ENCODE measurements around the gene ZBTB7C.

Gene ZBTB7C

DNA sequence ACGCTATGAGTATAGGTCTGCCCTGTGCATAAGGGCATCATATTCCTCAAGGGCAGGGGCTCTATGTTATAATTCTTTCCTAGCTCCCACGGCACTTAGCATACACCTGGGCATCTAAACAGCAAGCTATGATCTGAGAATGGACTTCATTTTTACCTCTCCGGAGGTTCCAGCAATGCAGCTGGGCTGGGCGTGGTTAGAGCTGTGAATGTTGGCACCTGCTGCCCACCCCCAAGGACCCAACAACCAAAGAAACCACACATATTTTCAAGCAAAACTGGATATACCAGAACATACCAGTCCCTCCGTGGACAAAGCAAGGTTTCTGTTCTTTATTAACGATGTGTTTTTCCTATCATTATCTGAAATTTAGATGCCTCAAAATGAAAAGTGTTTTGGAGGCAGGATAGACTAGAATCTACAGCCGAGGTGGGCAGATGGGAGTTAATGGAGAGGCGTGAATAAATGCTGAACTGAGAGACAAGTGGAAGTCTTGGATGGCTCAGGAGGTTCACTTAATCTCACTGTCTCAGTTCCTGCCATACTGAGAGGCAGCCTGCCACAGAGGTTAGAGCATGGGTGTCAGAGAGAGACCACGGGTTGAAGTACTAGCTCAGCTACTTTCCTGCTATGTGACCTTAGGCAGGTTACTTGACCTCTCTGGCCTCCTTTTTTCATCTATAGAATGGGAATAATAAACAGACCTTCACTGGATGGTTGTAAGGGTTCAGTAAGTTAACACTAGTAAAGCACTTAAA lies 292.1 kb downstream of the ZBTB7C start:
- DNase-seq (ENCODE audit: low read depth) = no peak

DNA sequence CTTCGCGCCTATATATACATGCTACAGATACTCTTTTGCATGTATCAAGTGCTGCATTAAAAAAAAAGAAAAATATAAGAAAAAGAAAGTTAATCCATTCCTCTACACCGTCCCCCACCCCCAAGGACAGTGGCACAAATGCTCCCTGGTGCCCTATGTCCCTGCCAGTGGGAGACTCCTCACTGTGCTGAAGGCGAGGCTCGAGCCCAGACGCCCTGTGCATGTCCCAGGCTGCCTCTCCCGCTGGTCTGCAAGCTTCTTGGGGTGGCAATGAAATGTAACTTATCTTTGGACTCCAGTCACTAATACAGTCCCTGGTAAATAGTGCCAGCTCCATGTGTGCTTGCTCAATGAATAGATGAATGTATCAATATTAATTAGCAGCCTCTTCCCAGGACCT lies 293.2 kb downstream of the ZBTB7C start:
- no peak for DNase-seq (ENCODE audit: low read depth)

DNA sequence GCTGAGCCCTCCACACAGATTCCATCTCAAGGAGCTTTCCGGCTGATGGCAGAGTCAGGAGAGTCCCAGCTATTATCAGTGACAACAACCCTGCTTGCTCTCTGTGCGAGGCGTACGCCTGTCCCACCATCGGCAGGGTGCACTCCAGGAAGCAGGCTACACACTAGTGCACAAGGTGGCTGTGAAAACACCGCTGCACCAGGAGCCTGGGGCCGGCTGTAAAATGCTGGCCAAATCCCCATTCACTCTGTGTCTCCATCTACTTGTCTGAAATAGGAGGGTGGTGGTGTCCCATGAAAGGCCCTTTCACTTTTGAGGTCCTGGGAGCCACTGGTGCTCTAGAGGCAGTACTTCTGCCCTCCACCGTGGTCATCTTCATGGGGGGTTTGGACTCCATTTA lies 295.5 kb downstream of the ZBTB7C start:
- no peak for DNase-seq (ENCODE audit: low read depth)

DNA sequence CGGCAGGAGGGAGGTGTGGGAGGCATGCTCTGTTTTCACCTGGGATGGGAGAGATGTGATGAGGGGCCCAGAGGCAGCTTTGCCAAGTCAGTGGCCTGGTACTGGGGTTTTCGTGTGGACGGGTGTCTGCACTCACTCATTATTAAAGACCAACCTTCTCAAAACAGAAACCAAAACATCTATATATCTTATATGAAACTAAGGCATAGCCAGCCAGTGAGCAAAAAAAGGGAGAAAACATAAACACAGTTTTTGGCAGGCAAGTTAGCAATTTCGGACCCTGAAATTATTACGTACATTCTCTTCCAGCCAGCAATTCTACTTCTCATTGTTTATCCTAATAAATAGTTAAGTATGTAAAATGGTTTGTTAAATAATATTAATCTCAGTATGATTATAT lies 297.6 kb downstream of the ZBTB7C start:
- DNase-seq (ENCODE audit: low read depth) = no peak

DNA sequence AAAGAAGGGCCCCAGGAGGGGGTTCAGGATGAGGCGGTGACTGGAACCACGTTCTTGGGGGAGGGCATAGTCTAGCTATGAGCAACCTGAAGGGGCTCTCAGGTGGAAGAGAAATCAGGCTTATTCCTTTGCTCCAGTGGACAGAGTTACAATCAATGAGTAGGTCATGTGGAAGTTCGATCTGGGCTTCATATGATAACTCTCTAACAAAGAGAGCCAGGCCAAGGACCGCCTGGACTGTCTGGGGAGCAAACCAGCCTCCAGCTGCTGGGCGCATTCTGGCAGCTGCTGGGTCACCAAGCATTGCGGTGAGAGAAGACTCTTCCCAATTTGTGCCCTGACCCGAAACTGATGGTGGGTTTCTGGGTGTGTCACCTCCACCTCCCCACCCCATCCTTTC lies 298.4 kb downstream of the ZBTB7C start:
- no peak for DNase-seq (ENCODE audit: low read depth)

DNA sequence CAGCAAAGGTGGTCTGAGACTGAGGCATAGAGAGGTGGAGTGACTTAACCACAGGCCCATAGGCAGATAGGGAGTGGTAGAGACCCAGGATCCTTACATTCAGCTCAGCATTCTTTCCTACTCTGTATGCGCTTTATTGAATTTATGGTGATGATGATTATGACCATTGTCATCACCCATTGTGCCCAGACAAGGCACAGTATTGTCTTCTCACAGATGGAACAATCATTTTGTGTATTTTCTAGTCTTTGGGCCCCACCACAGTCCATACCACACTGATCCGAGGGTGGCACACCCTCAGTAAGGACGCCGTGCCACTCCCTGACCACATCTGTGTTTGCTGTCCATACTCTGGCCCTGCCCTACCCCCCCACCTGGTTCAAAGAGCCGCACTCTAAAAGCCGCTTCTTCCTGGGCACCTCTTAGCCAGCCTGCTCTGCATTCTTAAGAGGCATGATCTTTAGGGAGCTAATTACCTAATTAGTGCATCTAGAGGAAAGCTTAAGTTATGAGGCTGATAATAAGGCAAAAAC lies 299.2 kb downstream of the ZBTB7C start:
- no peak for DNase-seq (ENCODE audit: low read depth)

DNA sequence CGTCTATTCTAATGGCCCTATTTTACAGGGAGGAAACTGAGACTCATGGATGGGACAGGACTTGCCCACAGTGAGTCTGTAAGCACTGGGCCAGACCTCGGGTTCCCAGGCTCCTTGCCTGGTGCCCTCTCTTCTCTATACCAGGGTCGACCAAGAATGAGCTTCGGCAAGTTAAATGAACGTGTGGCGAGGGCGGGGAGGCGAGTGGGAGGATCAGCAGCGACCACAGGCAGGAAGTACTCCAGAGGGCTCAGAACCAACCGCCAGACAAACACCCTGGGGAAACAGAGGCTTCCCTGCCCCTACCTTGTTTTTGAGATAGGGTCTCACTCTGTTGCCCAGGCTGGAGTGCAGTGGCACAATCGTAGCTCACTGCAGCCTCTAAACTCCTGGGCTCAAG lies 301.0 kb downstream of the ZBTB7C start:
- no peak for DNase-seq (ENCODE audit: low read depth)

DNA sequence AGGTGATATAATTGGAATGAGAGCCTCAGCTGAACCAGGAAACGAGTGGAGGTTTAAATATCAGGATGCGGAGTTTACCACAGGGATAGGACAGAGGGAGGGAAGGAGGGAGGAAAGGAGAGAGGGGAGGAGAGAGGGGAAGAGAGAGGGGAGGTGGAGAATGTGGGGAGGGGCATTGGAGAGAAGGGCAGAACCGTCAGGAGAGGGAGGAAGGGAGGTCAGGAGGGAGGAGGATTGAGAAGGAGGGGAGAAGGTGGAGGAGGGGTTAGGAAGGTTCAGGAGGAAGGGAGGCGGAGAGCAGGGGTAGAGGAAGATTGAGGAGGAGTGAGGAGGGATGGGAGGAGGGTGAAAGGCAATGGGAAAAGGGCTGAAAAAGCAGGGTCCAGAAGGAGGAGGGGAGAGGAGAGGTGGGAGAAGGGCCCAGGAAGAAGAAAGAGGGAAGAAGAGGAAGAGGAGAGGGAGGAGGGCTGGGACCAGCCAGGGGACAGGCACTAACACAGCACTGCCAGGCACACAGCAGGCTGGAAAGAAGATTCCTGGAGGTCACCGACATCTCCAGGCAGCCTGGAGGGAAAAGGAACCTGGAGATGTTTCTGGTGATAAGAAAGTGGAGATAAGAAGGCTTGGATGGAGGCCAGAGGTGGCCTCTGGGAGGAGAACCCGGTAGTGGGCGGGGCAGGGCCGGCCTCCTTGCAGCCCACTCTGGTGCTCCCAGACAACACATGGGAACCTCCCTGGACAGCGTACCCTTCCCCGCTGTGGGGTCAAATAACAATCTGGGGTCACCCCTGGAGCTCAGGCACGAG lies 302.0 kb downstream of the ZBTB7C start:
- DNase-seq (ENCODE audit: low read depth) = no peak

DNA sequence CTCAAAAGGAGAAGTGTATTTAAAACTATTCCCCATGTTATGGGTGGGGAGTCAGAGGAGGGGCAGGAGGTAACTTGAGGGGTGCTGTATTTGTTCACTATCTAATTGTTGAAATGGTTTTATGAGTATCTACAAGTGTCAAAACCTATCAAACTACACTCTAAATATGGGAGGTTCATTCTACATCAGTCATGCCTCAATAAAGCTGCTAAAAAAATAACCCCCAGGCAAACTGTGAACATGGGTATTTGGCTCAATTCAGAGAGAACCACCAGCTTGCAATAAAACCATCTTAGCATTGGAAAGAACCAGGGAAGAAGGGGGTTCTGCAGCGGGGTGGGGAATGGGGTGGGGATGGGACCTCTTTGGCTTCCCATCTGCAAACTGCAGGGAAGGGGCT lies 302.7 kb downstream of the ZBTB7C start:
- no peak for DNase-seq (ENCODE audit: low read depth)

DNA sequence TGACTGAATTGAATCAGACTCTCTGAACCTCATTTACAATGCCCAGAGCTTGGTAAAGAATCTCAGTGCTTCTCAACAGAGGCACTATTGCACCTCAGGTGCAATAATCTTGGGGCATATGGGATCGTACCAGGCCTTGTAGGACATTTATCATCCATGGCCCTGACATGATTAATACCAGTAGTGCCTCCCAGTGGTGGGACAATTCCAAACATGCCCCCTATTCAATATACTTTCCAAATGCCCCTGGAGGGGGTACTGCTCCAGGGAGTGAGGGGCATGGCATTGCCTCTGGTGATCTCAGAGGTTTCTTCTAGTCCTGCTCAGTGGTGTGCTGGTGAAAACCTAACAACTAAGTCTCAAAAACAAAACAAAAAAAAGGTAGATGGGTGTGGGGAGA lies 303.9 kb downstream of the ZBTB7C start:
- DNase-seq (ENCODE audit: low read depth) = no peak

DNA sequence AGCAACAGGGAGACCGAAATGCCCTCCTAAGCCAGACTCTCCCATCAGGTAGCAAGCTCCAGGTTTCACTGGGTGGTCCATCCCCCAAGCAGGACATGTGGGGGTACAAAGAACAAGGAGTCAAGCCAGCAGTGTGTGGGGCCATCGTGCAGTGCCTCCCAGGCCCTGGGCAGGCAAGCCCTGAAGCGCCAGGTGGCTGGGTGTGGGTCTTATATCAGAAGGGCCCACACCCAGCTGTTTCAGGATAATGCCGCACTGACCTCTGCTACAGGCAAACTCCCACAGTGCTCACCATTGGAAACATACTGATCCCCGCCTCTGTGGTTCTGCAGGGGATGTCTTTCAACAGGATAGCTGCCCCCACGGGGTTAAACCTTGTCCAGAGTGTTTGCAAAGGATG lies 304.5 kb downstream of the ZBTB7C start:
- DNase-seq (ENCODE audit: low read depth) = no peak

DNA sequence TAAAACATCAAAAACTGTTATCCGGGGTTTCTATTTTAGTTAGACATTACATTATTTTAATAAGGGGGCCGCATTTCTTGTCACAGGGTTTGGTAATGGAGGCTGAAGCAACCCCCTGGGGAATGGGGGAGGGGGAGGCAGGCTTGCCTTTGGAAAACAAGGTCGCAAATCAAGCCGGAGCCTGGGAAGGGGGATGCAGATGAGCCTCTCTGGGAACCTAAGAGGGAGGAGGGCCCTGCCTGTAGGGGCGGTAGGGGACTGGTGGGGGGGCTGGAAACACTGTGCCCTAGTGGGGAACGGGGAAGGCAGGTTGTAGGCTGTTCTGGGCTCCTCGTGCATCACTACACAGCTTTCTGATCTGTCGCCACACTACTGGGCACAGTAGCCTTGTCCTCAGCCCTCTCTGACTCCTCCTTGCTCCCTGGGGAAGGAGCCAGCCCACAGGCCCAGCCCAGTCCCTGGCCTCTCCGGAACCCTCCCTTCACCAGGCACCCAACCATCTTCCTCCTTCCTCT lies 308.5 kb downstream of the ZBTB7C start:
- no peak for DNase-seq (ENCODE audit: low read depth)

DNA sequence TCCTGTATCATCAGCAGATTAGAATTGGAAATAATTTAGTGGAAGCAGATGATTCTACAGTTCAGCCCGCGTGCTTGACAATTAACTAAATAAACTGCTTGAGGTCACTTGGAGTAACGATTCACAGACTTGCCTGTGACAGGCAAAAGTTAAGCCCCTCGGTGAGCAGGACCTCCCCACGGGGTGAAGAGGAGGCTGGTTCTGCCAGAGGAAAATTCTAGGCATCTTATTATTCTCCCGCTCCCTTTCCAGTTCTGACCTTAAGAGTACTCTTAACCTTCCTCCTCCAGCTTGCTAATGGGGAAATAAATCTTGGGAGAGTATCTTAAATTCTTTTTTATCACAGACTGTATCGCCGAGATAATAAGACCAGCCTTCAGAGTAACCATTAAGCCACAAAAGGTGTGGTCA lies 309.0 kb downstream of the ZBTB7C start:
- DNase-seq (ENCODE audit: low read depth) = no peak

DNA sequence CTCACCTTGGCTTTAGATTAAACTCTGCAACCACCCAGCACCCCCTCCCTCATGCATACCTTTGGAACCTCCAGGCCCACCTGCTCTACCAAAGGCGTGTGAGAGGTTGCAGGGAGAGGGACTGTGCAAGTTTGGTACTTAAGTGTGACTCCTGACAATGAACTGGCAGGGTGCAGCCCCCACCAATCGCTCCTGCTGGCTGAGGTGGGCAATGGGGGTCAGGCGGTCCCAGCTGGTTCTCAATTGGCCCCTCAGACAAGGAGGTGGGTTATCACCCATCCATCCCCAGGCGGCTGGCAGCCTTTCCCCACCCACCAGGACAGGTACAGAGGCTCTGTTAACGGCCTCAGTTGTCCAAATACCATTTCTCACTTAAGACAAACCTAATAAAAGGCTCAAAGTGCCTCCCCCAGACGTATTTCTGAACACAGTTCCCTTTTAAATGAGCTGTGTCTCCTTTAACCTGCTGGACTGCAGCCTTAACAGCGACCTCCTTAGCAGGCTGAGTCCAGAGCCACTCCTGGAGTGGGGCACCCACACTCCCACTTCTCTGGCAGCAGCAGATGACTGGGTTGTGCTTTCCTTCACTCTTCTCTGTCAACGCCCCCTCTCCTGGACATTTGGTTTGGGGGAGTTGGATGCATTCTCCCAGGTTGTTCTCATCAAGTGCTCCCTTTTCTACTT lies 309.6 kb downstream of the ZBTB7C start:
- DNase-seq (ENCODE audit: low read depth) = no peak

DNA sequence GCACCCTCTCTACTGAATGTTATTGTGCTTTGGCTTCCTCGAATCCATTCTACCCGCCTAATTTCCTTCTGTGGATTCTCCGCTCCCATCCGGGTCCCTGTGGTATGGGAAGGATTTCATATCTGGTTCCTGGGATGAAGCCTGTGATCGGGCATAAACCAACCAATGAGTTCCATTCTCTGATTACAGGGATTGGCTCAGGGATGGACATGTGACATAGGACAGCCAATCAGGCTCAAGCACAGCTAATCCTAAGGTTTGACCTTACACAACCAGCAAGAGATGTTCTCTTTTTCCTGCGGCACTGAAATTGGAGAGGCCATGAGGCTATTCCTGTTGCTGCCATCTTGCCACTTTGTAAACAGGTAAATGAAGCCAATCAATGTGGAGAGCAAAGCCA lies 310.6 kb downstream of the ZBTB7C start:
- DNase-seq (ENCODE audit: low read depth) = no peak

DNA sequence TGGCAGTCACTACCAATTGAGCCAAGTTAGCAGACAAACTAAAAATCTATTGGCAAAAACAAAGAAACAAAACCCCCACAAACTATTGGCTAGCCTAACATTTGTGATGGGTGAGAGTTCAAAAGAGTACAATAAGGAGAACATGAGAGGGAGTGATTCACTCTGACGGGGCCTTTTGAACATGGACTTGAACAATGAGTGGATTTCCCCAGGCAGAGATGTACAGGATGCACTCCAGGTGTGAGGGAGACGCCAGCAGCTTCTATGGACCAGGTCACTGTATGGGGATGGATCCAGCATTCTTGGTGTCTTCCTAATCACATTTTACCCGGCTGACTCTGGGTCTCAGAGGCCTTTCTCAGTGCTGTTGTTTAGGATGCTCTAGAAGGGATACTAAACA lies 311.2 kb downstream of the ZBTB7C start:
- DNase-seq (ENCODE audit: low read depth) = no peak

DNA sequence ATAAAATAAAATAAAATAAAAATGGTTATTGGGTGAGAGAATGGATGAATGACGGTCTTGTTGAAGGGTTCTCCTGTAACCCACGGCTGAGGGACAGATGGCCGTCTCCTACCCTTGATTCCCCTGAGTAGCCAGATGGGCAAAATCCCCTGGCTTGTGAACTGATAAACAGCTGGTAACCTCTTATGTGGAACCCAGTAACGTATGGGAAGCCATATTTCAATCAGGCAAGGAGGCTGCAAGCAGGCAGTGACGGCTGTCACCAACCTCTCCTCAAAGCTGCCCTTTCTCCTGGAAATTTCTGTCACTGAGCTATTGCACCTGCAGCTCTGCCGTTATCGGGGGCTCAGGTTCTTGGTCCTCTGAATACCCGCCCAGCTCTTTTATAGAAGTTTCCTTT lies 313.5 kb downstream of the ZBTB7C start:
- no peak for DNase-seq (ENCODE audit: low read depth)

DNA sequence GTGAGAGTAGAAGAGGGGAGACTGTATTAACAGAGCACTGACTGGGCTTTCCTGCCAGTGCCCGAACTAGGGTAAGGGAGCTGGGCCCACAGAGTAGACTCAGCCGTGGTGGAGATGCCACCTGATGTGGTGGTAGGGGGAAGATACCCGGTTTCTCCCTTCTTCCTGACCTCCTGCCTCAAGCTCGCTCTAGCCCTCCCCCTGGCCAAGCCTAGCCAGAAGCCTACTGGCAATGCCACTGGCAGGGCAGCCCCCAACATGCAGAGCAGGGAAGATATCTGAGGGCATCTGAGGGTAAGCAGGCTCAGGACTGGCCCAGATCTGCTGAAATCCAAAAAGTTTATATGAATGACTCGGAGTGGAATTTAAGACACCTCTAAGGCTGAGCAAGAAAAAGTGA lies 316.1 kb downstream of the ZBTB7C start:
- no peak for DNase-seq (ENCODE audit: low read depth)

DNA sequence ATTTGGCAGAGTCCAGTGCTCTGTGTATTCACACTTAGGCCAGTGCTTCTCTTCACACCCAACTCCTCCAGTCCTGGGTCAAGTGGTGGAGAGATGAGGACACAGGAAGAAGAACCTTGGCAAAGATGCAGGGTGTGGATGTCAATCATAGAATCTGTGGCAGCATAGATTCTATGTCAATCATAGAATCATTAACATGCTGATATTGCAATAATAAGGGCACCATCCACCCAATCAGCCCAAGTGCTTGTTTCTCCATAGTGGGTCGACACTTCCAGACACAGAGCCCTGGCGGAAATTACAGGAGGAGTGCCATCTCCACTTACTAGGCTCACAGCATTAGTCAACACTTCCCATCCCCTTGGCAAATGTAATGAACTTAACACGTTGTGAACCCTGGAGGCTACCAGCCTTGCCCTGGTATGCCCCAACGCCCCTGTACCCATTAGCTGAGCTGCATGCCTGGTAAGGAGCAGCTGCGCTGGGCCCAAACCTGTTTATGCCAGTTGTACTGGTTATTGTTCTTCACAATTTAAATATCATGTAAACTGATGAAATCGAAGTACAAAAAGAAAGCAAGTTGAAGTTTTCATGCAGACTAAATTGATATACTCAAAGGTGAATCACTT lies 317.2 kb downstream of the ZBTB7C start:
- no peak for DNase-seq (ENCODE audit: low read depth)

DNA sequence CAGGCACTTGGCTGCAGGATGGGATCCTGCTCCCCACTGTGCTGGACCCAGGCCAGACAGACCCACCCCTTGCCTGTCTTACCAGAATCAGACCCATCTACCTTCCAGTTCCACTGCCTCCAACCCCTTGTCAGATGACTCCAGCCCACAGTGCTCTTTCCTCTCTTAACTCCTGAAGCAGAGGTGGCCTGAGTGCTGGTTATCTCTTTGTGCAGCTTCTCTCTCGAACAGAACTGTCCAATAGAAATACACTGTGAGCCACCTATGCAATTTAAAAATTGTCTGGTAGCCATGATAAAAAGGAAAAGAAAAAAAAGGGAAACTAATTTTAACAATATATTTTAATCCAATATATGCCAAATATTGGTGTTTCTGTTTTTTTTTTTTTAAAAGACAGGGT lies 318.5 kb downstream of the ZBTB7C start:
- no peak for DNase-seq (ENCODE audit: low read depth)

DNA sequence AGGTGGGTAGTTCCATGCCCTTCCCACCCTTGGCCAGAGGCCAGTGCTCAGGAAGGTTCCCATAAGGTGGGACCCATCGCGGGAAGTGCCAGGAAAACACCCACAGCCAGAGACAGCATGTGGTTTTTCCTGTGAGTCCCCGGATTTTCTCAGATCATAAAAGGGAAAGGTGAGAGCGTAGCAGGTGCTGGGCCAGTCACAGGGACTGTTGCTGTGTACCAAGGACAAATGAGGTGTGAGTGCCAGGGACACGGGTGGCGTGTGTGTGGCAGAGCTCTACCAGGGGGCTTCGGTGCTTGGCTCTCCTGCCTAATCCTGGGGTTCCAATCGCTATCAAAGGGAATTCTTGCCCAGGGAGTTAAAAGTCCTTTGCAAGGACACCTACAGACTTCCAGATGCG lies 319.2 kb downstream of the ZBTB7C start:
- DNase-seq (ENCODE audit: low read depth) = no peak
